ENCODE measurements around the gene ASPG. TPM values are rescaled to one million over a fixed set of nuclear protein-coding genes. Genes with fewer than 3 reads are reported as not detected.

Gene ASPG
- total RNA-seq, 1 donor from 2014 or later = not detected

GRCh38 chr14:104100171-104101085, 14.9 kb downstream of the ASPG start:
- Histone ChIP-seq H3K36me3 (ENCODE audit: control insufficient read depth, insufficient read depth, low read length) (no peaks in the 10 kb centered on the region), H3K4me3 (ENCODE audit: low read depth, low read length) (no peak overlapping the region), H3K27me3 (ENCODE audit: control insufficient read depth, insufficient read depth, low read length) (peaks cover 4% of the 10 kb centered on the region)
- no peak for DNase-seq (ENCODE audit: low read depth)
- no peak for TF ChIP-seq CTCF (IDR thresholded peaks at IDR 0.05; ENCODE audit: insufficient read depth, low read length, poor library complexity, severe bottlenecking)

- no peaks in the 10 kb centered on the region for H3K27me3 ChIP-seq (ENCODE audit: control insufficient read depth, insufficient read depth, low read length)
- no peaks in the 10 kb centered on the region for H3K36me3 ChIP-seq (ENCODE audit: control insufficient read depth, insufficient read depth, low read length)
- no peak for TF ChIP-seq CTCF (IDR thresholded peaks at IDR 0.05; ENCODE audit: insufficient read depth, low read length, poor library complexity, severe bottlenecking)
- no peak for DNase-seq (ENCODE audit: low read depth)
- H3K4me3 ChIP-seq (ENCODE audit: low read depth, low read length) = no peak overlapping the region
Measured at GRCh38 chr14:104101086-104101621, 15.7 kb downstream of the ASPG start.

GRCh38 chr14:104101651-104102281, 16.3 kb downstream of the ASPG start:
- no peak for TF ChIP-seq CTCF (IDR thresholded peaks at IDR 0.05; ENCODE audit: insufficient read depth, low read length, poor library complexity, severe bottlenecking)
- H3K27me3 ChIP-seq (ENCODE audit: control insufficient read depth, insufficient read depth, low read length) = no peaks in the 10 kb centered on the region
- no peak for DNase-seq (ENCODE audit: low read depth)
- H3K4me3 ChIP-seq (ENCODE audit: low read depth, low read length) = no peak overlapping the region
- H3K36me3 ChIP-seq (ENCODE audit: control insufficient read depth, insufficient read depth, low read length) = no peaks in the 10 kb centered on the region

GRCh38 chr14:104102282-104102914, 16.9 kb downstream of the ASPG start:
- Histone ChIP-seq H3K36me3 (ENCODE audit: control insufficient read depth, insufficient read depth, low read length) (no peaks in the 10 kb centered on the region), H3K27me3 (ENCODE audit: control insufficient read depth, insufficient read depth, low read length) (no peaks in the 10 kb centered on the region), H3K4me3 (ENCODE audit: low read depth, low read length) (no peak overlapping the region)
- DNase-seq (ENCODE audit: low read depth) = no peak
- no peak for TF ChIP-seq CTCF (IDR thresholded peaks at IDR 0.05; ENCODE audit: insufficient read depth, low read length, poor library complexity, severe bottlenecking)

- TF ChIP-seq CTCF (IDR thresholded peaks at IDR 0.05; ENCODE audit: insufficient read depth, low read length, poor library complexity, severe bottlenecking) = no peak
- Histone ChIP-seq H3K27me3 (ENCODE audit: control insufficient read depth, insufficient read depth, low read length) (no peaks in the 10 kb centered on the region), H3K36me3 (ENCODE audit: control insufficient read depth, insufficient read depth, low read length) (no peaks in the 10 kb centered on the region)
Measured at GRCh38 chr14:104103061-104103445, 17.6 kb downstream of the ASPG start.

More at GRCh38 chr14:104103061-104103445, 17.6 kb downstream of the ASPG start:
- no peak overlapping the region for H3K4me3 ChIP-seq (ENCODE audit: low read depth, low read length)
- no peak for DNase-seq (ENCODE audit: low read depth)
